ENCODE results near the gene RGS3.
"Not testable (repeated sequence)": the region's sequence is repeated elsewhere in the genome, so short reads cannot be mapped to it uniquely, and the experiment has no call there.

RGS3 gene

GRCh38 chr9:113467183-113467582 lies 3.7 kb downstream of the RGS3 start:
- no peak for DNase-seq

GRCh38 chr9:113468716-113469448 lies 5.4 kb downstream of the RGS3 start:
- no peak for DNase-seq

GRCh38 chr9:113471143-113471542 lies 7.6 kb downstream of the RGS3 start:
- no peak for DNase-seq

GRCh38 chr9:113471566-113471965 lies 8.0 kb downstream of the RGS3 start:
- DNase-seq = no peak

- no peak for DNase-seq
Observed at GRCh38 chr9:113472199-113472598, 8.7 kb downstream of the RGS3 start.

- DNase-seq = no peak
Observed at GRCh38 chr9:113474360-113475028, 11.0 kb downstream of the RGS3 start.

GRCh38 chr9:113475031-113475430 lies 11.5 kb downstream of the RGS3 start:
- no peak for DNase-seq

- DNase-seq = no peak
Observed at GRCh38 chr9:113475992-113476391, 12.5 kb downstream of the RGS3 start.

GRCh38 chr9:113476511-113476916 lies 13.0 kb downstream of the RGS3 start:
- DNase-seq = no peak

GRCh38 chr9:113477058-113477457 lies 13.5 kb downstream of the RGS3 start:
- no peak for DNase-seq

- DNase-seq = no peak
Observed at GRCh38 chr9:113477661-113478060, 14.1 kb downstream of the RGS3 start.

GRCh38 chr9:113479174-113479621 lies 15.7 kb downstream of the RGS3 start:
- no peak for DNase-seq

- DNase-seq = no peak
Observed at GRCh38 chr9:113480612-113481011, 17.1 kb downstream of the RGS3 start.

GRCh38 chr9:113481176-113481787 lies 17.8 kb downstream of the RGS3 start:
- DNase-seq = no peak

- DNase-seq = no peak
Observed at GRCh38 chr9:113482341-113482740, 18.8 kb downstream of the RGS3 start.

GRCh38 chr9:113482991-113483675 lies 19.6 kb downstream of the RGS3 start:
- no peak for DNase-seq

GRCh38 chr9:113483676-113484257 lies 20.2 kb downstream of the RGS3 start:
- DNase-seq = no peak

GRCh38 chr9:113484258-113484730 lies 20.8 kb downstream of the RGS3 start:
- no peak for DNase-seq

- no peak for DNase-seq
Observed at GRCh38 chr9:113485761-113486115, 22.2 kb downstream of the RGS3 start.

- DNase-seq = no peak
Observed at GRCh38 chr9:113486327-113486726, 22.8 kb downstream of the RGS3 start.

GRCh38 chr9:113488071-113488470 lies 24.5 kb downstream of the RGS3 start:
- DNase-seq = no peak

GRCh38 chr9:113488490-113488889 lies 25.0 kb downstream of the RGS3 start:
- no peak for DNase-seq

- DNase-seq = not testable (repeated sequence)
Observed at GRCh38 chr9:113491147-113491546, 27.6 kb downstream of the RGS3 start.
